Activated CD4-positive, alpha-beta T cell treated with anti-CD3 and anti-CD28 coated beads for 48 hours (primary cell): ENCODE results near the gene KMT2A.
"Not testable (repeated sequence)": the region's sequence is repeated elsewhere in the genome, so short reads cannot be mapped to it uniquely, and the experiment has no call there.

Experiments used
- DNase-seq: peaks from one replicate; pipeline ENCODE4 v3.0.0-alpha.2; 2020

Gene KMT2A

DNA sequence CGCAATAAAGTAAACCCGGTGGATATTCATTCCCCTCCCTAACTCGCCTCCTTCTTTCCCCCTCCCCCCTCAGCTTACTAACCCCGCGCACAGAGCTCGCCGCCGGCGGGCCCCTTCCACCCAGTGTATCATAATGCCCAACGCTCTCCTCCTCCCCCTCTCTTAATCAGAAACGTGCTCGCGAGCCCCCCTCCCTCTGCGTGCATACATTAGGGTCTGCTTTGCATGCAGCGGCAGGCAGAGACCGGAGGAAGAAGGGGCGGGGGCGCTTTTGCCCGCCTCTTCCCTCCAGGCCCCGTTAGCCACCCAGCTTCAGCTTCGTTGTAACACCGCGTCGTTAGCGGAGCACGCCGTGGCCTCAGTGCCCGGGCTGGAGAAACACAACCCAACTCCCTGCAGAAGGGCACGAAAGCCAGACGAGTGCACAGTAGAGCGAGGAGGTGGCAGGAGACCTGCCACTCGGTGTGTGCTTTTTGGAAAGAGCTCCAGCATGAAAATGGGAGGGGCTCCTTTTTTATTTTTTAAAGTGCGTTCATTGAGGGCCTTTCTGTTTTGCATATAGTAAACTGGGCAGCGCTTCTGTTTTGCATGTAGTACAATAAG lies 901 bp upstream of the KMT2A start:
- DNase-seq: peak; percentile 74

DNA sequence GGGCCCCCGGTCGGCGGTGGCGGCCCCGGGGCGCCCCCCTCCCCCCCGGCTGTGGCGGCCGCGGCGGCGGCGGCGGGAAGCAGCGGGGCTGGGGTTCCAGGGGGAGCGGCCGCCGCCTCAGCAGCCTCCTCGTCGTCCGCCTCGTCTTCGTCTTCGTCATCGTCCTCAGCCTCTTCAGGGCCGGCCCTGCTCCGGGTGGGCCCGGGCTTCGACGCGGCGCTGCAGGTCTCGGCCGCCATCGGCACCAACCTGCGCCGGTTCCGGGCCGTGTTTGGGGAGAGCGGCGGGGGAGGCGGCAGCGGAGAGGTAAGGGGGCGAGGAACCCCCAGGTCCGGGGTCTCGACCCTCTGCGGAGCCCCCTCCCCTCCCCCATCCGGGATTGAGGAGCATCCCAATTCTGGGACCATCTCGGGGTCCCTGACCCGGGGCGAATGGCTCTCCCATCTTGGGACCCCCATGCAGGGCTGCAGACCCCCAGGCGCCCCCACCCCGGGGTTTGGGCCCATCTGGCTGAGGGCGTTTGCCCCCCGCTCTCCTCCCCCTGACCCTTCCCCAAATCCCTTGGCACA lies 431 bp downstream of the KMT2A start:
- DNase-seq: peak; percentile 66

DNA sequence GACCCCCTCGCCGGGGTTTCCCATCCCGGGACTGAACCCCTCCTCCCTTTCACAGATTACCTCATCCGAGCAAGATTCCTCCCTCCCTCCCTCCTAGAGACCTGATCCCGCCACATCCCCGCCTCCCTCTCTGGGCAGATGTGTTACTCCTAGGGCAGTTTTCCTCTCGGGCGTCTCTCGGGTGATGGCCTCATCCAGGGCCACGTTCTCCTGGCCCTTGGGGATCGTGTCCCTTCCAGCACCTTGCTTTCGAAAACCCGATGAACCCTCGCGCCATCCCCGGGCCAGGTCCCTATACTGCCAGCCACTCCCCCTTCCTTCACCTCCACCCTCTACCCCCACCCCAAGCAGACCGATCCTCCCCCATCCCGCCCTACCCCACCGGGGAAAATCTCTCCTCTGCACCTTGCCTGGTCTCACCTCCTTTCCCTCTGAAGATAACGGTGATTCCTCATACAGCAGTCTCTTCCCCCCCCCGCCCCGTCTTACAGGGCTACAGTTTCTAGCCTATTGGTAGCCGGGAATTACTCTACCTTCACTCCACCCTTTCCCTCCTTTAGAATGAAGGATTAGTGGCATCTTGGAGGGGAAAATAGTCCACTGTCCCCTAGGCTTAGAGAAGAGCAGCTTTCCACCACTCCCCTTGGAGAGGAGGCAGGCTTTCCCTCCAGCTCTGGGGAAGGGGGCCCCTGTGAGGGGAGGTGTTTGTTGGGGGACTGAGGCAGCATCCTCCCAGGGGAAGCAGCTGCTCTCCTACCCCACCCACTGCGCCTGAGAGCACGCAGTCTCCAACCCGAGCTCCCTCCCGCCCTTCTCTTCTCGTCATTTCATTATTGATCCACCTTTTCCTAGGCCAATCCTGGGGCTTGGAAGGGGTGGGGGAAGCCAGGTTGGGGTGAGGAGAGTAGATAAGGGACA lies 1.2 kb downstream of the KMT2A start:
- peak; percentile 66 for DNase-seq

DNA sequence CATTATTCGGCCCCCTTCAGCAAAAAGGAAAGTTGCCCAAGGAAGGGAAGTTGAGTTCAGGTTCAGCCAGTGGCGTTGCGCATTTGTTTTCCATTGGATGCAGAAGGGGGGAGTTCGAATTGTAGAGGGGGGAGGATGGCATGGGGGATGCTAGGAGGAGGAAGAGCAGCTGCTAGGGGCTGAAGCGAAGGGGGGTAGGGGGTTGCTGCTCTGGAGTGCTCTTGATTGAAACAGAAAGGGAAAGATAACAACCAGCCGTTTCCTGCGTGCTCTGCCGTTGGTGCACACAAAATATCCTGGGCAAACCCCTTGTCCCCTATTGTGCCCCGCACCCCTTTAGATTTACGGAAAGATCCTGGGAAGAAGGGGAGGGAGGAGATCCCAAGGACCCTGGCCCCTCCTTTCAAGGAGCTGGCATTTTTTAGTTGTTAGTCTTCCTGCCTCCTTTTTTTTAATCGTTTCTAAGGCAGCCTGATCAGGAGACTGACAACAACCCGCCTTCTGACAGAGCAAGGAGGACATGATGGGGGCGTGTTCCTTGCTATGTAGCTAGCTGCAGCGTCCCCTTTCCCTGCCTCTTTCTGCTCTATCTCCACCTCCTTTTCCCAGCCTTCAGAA lies 2.1 kb downstream of the KMT2A start:
- DNase-seq: peak; percentile 59

DNA sequence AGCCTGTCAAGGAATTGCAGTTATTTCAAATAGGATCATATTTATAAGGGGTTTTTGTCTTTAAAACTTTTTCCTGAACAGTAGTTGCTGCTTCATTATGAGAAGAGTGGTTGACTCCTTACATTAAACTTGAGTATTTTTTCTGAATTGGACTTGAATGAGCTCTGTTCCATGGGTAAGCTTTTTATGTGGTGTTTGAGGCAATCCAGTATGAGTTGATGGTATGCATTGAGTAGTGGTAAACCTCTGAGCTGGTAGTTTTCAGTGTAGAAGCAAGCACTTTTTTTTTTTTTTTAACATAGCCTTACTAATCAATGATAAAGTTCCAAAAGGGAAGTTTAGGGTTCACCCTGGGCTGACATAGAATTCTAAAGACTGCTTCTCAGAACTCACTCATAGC lies 3.4 kb downstream of the KMT2A start:
- DNase-seq: no peak

DNA sequence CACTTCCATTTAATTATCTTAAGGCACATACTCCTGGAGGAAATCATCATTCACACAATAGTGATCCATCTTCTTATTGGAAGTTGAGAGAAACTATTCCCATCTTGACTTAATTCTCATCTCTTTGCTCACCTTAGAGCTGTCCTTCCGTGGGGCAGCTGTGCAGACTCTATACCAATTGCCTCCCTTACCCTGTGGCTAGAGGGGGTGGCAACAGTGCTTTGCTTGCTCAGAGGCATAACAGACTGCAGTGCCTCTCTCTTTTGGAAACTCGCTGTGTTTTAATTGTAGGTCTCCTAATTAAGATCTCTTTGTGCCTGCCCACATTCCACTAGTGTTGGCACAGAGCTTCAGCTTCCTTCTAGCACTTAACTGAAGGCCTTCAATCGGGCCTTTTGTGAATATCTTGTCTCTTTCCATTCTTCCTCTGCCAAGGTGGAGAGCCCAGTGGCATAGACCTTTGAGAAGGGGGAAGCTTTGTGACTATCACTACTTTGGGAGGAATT lies 5.5 kb downstream of the KMT2A start:
- peak; percentile 6 for DNase-seq

DNA sequence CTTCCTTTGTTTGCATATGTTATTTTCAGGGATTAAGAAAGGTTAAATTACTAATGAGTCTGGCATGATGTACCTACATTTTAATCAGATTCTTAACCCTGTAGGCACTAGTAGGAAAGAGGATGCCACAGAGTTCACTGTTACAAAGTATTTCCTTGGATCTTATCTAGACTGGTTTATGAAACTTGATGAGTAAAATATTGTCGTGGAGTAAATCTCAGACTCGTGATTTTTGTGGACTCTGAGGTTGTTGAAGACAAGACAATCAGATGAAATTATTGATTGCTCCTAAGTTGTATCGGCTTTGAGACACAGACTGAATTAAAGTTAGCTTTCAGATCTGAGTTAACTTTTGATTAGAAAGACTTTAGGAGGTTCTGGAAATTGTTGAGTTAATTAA lies 6.0 kb downstream of the KMT2A start:
- DNase-seq: no peak

DNA sequence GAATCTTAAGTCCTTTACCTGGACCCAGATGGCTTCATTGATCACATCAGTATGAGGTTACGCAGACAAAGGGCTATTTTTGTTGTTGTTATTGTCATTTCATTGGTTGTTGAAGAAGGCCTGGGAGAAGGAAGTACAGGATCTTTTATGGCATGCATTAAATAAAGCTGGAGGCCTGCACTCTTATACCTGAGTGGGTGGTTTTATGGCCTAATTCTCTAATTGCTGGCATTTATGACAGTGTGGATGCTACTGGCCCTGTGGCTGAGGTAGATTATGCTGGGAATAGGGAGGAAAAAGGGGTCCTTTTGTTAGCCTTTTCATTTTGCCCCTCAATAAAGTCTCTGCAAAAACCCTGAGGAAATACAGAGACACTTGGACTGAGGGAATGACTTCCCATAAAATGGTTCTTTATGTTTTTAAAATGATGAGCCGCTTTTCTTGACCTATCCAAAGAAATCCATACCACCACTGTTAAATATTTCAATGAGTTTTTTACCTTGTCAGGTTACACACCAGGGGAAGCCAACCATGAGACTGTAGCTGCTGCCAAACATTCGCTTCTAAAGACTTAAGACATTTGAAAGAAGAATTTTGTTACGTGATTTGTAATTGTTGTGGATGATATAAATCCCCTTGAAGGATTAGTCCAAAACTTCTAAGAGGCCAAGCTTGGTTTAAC lies 6.8 kb downstream of the KMT2A start:
- DNase-seq: no peak

DNA sequence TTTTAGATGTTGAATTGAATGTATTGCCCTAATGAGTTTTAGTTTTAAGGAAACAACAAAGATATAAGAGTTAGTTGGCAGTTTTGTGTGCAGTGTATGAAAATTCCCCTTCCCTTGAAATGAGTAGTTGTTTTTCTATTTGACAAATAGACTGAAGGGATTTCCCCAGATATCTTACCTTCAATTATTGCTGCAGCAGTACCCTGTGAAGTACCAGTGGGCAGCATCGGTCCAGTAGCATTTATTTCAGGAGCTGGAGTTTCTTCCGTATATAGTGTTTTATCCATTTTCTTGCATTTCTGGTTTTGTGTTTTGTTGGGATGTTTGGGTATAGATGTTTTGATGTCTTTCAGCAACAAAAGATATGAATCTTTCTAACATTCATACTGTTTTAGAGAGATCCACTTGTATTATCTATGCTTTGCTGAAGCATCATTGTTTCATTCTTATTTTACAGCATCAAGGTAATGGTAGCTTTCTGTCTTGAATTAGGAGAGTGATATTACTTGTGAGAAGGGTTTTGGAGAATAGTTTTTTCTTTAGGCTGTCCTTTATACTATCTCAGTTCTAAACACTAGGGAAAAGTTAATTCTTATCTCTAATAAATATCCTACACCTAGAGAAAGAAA lies 7.4 kb downstream of the KMT2A start:
- peak; percentile 17 for DNase-seq

DNA sequence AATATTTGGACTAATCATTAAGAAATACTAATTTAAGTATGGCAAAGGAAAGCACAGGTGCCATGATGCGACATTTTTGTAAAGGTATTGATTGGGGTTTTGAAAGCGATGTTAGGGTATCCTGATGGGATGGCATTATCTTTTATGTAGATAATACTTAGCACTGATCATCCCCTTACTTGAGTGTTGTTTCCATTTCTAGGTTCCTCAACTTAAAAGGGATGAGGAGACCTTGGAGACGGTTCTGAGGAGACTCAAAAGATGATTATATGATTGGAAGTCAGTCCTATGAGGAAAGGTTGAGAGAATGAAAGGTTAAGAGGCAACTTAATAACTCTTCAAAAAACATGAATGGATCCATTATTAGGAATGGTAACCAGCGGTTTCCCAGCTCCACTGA lies 11.1 kb downstream of the KMT2A start:
- no peak for DNase-seq

DNA sequence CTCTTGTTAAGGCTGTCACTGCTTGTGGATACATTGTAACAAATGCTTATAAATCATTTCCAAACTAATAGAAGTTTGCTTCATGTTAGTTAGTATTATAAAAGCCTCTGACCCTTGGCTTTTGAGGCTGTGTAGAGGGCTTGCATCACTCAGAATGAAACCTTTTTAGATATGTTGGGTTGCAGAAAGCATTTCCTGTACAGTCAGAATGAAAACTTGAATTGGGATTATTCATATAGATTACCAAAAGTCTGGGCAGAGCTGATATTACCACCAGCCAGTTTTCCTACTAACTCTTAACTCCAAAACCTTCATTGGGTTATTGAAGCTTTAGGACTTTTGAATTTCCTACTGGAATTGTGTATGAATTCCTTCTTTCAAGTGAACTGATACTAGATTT lies 12.0 kb downstream of the KMT2A start:
- DNase-seq: no peak

DNA sequence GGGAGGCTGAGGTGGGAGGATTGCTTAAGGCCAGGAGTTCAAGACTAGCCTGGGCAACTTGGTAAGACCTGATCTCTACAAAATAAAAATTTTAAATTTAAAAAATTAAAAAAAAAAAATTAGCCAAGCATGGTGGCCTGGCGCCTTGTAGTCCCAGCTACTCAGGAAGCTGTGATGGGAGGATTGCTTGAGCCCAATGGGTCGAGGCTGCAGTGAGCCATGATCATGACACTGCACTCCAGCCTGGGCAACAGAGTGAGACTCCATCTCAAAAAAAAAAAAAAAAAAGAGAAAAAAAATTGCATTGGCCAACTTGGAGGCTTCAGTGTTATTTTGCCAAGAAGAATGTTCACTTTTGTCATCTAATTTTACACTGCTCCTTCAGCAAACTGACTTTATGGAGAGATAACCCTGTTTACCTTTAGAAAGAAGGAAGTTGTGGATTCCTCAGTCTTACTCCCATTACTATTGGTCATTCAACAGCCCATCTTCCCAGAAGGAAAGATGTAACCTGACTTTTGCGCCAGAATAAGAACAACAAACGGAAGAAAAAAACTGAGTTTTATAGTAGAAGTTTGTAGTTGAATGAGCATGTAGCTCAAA lies 13.1 kb downstream of the KMT2A start:
- DNase-seq: no peak

DNA sequence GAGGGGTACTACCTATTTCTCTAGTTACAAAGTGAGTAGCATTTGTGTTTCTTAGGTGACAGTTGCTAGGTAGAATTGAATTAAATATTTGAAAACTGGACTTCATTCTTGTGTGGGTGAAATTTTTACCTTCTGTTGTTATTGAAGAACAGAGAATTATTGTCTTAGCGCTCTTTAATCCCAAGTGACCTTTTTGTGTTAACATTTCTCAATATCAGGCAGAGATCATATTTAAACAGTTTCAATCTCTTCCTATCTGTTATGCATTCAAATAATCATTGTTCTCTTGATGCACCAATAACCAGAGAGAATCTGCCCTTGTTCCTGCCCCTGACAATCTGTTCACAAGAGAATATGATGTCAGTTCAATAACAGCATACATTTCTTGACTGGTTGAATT lies 14.2 kb downstream of the KMT2A start:
- no peak for DNase-seq

DNA sequence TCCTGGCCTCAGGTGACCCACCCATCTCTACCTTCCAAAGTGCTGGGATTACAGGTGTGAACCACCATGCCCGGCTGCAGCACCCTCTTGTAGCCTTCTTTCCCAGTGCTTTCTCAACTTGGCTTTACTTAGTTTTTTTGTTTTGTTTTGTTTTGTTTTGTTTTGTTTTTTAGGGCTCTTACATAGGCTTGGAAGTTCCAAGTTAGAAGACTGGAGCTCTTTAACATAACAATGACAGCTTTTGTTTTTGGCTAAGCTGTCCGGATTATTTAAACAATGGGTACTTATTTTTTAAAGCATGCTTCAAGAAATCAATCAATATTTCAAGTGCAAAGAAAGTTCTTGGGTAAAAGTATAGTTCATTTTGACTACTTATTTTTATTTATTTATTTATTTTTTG lies 25.9 kb downstream of the KMT2A start:
- DNase-seq: no peak

DNA sequence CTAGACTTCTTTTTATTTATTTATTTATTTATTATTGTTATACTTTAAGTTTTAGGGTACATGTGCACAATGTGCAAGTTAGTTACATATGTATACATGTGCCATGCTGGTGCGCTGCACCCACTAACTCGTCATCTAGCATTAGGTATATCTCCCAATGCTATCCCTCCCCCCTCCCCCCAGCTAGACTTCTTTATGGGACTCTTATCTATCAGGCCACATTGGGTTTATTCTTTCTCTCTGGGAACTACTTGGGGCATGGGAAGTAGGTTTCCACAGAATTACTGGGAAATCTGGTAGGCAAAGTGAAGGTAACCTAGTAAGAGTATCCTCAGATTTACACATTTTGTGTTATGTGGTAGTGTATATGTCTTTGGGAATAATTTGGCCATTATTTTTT lies 32.7 kb downstream of the KMT2A start:
- not testable (repeated sequence) for DNase-seq

DNA sequence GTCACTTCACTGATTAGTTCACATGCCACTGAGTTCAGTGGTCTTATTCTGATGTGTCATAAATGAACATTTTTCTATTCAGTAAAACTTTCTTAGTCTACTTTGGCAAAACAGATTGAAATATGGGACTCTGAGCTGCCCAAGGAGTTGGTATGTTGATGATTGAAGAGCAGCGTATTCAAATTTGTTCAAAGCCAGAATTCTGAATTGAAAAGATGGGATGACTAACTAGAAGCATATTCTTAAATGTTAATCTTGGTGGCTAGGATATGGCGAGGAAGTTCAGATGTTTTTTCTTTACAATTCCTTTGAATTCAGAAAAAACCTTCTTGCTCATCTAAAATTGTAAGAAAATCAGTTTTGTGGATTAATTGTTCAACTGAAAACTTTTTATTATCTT lies 34.7 kb downstream of the KMT2A start:
- no peak for DNase-seq

DNA sequence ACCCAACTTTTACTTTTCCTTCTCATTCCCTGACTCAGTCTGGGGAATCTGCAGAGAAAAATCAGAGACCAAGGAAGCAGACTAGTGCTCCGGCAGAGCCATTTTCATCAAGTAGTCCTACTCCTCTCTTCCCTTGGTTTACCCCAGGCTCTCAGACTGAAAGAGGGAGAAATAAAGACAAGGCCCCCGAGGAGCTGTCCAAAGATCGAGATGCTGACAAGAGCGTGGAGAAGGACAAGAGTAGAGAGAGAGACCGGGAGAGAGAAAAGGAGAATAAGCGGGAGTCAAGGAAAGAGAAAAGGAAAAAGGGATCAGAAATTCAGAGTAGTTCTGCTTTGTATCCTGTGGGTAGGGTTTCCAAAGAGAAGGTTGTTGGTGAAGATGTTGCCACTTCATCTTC lies 37.2 kb downstream of the KMT2A start:
- DNase-seq: no peak

DNA sequence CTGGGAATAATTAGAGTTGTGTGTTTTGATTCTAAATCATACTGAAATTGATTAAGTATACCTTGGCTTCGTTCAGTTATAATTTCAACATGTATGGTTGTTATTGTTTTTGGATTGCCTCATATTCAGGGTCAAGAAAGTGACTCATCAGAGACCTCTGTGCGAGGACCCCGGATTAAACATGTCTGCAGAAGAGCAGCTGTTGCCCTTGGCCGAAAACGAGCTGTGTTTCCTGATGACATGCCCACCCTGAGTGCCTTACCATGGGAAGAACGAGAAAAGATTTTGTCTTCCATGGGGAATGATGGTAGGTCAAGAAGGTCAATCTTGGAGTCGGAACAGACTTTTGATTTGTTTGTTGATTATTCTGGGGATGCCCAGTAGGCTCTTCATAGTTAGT lies 40.4 kb downstream of the KMT2A start:
- no peak for DNase-seq

DNA sequence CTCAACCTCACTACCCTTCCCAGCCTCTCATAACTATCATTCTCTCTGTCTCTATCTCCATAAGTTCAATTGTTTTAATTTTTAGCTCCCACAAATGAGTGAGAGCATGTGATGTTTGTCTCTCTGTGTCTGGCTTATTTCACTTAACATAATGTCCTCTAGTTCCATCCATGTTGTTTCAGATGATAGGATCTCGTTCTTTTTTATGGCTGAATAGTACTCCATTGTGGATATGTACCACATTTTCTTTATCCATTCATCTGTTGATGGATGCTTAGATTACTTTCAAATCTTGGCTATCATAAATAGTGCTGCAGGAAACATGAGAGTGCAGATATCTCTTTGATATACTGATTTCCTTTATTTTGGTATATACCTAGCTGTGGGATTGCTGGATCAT lies 44.9 kb downstream of the KMT2A start:
- DNase-seq: not testable (repeated sequence)

DNA sequence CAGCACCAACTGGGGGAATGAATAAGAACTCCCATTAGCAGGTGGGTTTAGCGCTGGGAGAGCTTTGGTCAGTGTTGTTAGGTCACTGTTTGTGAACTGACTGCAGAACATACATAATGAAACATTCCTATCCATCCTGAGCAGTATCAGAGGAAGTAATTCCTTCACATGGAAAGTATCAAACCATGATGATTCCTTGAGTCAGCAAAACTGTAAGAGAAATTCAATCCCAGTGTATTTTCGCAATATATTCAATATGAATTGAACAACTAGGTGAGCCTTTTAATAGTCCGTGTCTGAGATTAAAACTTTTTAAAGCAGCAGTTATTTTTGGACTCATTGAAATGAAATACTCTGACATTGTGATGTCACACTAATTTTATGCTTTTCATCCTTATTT lies 48.1 kb downstream of the KMT2A start:
- DNase-seq: no peak

DNA sequence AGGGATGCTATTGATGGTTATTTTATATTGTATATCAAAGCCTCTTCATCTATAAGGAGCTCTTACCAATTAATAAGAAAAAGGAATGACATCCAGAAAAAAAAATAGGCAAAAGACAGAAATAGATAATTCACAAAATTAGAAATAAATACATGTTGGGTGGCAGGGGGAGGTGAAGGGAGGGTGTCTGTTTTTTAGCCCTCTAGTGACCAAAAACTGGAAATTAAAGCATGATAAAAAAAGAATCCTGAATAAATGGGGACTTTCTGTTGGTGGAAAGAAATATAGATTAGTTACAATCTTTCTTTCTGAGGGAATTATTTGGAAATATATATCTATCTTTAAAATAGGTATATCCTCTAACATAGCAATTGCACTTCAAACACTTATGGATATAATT lies 49.0 kb downstream of the KMT2A start:
- no peak for DNase-seq

DNA sequence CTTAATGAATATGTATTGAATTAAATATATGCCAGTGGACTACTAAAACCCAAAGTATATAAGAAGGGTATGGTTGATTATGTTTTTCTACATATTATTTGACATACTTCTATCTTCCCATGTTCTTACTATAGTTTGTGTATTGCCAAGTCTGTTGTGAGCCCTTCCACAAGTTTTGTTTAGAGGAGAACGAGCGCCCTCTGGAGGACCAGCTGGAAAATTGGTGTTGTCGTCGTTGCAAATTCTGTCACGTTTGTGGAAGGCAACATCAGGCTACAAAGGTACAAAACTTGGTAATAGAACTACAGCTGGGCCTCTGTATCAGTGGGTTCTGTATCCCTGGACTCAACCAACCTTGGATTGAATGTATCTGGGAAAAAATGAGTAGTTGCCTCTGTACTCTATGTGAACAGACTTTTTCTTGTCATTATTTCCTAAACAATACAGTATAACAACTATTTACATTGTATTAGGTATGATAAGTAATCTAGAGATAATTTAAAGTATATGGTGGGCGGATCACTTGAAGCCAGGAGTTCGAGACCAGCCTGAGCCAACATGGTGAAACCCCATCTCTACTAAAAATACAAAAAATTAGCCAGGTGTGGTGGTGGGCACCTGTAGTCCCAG lies 52.3 kb downstream of the KMT2A start:
- peak; percentile 83 for DNase-seq
